ENCODE data around the gene NOD1.
"Not testable (repeated sequence)": the region's sequence is repeated elsewhere in the genome, so short reads cannot be mapped to it uniquely, and the experiment has no call there.

The NOD1 gene

DNA sequence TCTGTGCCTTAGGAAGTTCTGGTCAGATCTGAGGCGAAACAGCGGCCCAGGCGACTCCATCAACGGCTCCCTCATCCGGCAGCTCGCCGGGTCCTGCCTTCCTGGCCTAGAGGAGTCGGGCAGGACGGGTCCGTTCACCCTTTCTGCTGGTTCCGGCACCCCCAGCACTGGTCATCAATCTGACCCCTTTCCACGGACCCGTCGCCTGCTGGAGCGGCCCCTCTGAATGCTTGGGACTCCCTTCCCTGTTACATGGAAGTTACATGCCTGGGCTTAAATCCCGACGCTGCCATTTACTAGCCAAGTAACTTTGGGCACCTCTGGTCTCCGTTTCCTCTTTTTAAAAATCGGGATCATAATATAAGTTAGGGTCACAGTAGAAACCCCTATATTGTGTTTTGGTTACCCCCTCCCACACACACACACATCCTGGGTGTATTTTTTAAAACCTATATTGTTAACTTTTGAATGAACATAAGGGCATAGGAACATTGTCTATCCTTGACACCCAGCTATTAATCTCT is 26.7 kb upstream of the NOD1 start:
- in situ Hi-C loops (cut with HindIII; ENCODE audit: low sequenced_read_pairs), result no loop called here

DNA sequence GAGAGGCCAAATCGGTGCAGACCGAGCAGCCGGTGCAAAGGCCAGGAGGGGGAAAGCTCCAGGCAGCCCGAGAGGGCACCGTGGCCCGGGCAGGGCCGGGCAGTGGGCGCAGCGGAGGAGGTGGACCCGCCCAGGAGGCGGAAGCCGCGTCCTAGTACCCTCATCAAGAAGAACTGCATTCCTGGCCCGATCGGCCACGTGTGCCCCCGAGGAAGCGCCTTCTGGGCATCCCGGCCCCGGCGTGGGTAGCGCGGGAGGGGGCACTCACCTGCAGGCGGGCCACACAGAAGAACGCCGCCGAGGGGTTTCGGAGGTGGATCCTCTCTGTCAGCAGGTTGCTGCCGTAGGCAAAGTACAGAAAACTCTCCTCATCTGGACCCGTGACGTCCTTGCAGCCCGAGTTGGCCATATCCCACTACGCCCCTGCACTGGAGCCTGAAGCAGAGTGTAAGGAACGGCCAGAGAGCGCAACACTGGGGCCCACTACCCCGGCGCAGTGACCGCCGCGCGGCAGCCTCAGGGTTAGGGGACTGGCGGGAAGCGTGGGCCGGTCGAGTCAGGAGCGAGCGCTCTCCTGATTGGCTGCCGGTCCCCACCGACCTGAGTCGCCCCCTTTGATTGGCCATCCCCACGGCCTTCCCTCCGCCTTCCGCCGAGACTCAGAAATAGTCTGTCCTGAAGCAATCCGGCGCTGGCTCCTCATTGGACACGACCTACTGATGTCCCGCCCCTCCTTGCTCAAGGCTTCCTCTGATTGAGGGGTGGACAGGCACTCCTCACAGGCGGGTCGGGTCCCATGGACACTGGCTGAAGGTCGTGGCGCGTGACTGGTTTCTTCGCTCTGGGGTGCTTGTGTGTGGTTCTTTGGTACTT is 26.0 kb upstream of the NOD1 start, which contains the start of gene GGCT:
GGCT (minus strand) TSS at position 529 of the 873 bp plus-strand sequence; CDS start at position 409, 120 bp downstream.
- in situ Hi-C loops (cut with HindIII; ENCODE audit: low sequenced_read_pairs), result no loop called here

- in situ Hi-C loops (cut with HindIII; ENCODE audit: low sequenced_read_pairs), result no loop called here
Measured at GRCh38 chr7:30503274-30504212, 25.0 kb upstream of the NOD1 start.

- in situ Hi-C loops (cut with HindIII; ENCODE audit: low sequenced_read_pairs), result no loop called here
Measured at GRCh38 chr7:30502470-30503251, 24.1 kb upstream of the NOD1 start.

DNA sequence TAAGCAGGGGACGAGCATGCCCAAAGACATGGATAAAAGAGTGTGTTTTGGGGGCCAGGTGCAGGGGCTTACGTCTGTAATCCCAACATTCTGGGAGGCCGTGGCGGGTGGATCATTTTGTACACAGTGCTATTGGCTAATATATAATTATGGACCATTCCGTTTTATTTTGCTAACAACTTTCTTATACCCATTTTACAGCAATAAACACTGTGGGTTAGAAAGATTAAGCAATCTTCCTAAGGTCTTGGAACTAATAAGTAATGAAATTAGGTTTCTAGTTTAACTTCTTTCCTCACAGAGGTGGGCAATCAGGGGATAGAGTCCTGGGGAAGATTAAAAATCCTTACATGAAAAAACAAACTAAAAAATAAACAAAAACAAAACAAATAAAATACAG is 22.7 kb upstream of the NOD1 start:
- in situ Hi-C loops (cut with HindIII; ENCODE audit: low sequenced_read_pairs), result no loop called here

GRCh38 chr7:30493228-30493627 is 14.6 kb upstream of the NOD1 start:
- in situ Hi-C loops (cut with HindIII; ENCODE audit: low sequenced_read_pairs), result no loop called here

- in situ Hi-C loops (cut with HindIII; ENCODE audit: low sequenced_read_pairs), result no loop called here
Measured at GRCh38 chr7:30491417-30491816, 12.8 kb upstream of the NOD1 start.

GRCh38 chr7:30487371-30487770 is 8.8 kb upstream of the NOD1 start:
- in situ Hi-C loops (cut with HindIII; ENCODE audit: low sequenced_read_pairs), result no loop called here

DNA sequence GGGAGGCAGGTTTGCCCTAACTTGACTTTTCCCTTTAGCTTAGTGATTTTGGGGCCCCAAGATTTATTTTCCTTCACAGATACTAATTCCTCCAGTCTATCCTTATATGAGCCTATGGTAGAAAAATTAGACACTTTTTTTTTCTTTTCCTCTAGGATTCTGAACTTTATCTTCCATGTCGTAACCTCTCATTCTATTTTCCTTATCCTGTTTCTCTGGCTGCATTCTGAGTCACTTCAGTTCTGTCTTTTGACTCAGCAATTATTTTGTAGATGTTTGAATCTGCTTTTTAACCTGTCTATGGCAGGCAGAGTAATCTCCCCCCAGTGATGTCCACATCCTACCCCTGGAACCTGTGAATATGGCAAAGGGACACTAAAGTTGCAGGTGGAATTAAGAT is 7.1 kb upstream of the NOD1 start:
- in situ Hi-C loops (cut with HindIII; ENCODE audit: low sequenced_read_pairs), result no loop called here

- in situ Hi-C loops (cut with HindIII; ENCODE audit: low sequenced_read_pairs), result not testable (repeated sequence)
Measured at GRCh38 chr7:30481416-30481815, 2.8 kb upstream of the NOD1 start.

DNA sequence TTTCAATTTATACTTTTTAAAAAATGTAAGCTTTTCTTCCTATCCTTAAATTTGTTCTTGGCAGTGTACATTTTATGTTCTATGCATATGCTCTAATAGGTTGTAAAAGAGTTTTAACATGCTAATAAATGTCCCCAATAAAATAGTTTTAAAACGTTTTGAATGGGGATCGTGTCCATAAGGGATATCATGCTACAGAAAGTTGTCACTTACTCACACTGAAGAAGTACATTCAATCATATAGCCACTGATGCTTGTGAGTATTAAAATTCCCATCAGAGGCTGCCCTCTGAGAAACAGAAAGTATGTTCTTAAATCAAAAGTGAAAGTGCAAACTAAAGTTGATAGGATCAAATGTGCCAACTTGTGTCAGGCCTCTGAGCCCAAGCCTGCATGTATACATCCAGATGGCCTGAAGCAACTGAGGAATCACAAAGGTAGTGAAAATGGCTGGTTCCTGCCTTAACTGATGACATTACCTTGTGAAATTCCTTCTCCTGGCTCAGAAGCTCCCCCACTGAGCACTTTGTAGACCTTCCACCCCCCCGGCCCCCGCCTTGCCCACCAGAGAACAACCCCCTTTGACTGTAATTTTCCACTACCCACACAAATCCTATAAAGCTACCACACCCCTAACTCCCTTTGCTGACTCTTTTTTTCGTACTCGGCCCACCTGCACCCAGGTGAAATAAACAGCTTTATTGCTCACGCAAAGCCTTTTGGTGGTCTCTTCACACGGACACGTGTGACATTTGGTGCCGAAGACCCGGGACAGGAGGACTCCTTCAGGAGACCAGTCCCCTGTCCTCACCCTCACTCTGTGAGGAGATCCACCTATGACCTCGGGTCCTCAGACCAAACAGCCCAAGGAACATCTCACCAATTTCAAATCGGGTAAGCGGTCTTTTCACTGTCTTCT is 877 bp upstream of the NOD1 start:
- in situ Hi-C loops (cut with HindIII; ENCODE audit: low sequenced_read_pairs), result no loop called here

- in situ Hi-C loops (cut with HindIII; ENCODE audit: low sequenced_read_pairs), result no loop called here
Measured at GRCh38 chr7:30476459-30477145, 2.0 kb downstream of the NOD1 start.

DNA sequence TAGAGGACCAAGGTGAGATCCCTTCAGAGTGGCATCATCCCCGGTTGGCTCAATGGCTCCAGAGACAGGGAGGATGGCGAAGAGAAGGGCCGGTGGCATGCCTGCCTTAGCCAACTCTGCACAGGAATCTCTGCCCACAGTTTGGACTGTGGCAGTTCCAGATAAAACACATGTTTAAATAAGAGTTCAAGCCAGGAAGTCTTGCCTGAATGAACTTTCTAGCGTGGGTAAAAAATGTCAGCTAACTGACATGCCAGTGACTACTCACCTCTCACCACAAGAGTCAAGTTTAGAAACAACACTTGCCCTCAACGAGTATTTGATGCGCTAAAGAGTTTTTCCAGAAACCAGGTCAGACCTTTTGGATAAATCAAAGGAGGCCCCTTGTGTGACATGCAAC is 3.0 kb downstream of the NOD1 start:
- in situ Hi-C loops (cut with HindIII; ENCODE audit: low sequenced_read_pairs), result no loop called here

GRCh38 chr7:30474893-30475292 is 3.7 kb downstream of the NOD1 start:
- in situ Hi-C loops (cut with HindIII; ENCODE audit: low sequenced_read_pairs), result no loop called here

- in situ Hi-C loops (cut with HindIII; ENCODE audit: low sequenced_read_pairs), result no loop called here
Measured at GRCh38 chr7:30474485-30474884, 4.1 kb downstream of the NOD1 start.

DNA sequence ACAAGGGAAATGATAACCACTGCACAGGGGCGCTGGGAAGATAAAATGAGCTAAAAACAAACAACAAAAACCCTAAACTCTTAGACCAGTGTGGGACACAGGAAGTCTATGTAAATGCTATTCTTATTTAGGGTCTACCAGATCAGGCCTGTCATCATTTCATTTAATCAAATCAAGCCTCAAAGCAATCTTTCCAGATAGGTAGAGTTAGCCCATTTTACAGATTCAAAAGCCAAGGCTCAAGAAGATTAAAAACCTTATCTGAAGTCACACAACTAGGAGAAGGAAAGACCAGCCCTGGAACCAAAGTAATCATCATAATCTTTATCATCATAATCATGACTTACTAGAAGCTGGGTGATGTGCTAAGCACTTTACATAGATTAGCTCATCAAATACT is 4.7 kb downstream of the NOD1 start:
- in situ Hi-C loops (cut with HindIII; ENCODE audit: low sequenced_read_pairs), result no loop called here

DNA sequence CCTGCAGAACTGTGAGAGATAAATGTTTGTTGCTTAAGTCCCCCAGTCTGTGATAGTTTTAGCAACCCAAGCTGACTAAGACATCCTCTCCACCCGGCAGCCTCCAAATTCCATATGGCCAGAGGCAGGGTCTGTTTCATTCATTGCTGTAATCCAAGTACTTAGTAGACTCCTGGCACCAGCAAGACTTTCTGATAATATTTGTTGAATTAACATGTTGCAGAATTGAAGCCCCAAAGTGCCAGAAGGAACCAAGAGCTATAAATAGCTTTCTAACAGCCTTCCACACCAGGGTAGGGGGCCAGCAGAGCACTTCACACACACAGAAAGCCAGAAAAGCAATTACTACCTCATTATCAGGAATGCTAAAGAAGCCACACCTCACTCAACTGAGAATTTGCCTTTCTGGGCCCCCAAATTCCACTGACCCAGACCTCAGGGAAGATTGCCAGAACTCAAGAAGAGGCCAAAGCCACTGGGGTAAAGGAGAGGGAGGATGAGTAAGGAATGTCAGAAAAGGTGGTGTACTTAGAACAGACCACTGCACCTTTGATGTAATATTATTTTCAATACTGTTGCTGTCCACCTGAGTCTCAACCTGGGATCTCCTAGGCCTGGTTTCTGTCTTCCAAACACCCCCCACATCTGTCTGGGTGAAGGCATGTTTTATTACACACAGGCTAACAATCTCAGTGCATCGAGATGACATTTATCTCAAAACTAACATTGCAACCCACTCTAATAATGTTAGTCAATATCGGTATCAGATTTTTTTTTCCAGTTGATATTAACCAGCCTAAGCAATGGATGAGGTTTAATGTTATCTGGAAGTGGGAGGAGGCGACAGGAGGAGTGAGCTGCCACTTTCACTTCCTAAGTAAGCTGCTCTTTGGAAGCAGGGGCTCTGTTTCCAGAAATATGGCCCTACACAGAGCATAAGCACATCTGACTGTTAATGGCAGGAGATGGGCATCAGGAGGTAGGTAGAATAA is 5.5 kb downstream of the NOD1 start:
- in situ Hi-C loops (cut with HindIII; ENCODE audit: low sequenced_read_pairs), result no loop called here
